Stimulated activated effector memory CD8-positive, alpha-beta T cell treated with anti-CD3 and anti-CD28 coated beads, Interleukin-12 subunit alpha, Interleukin-12 subunit beta, amount 100 ng/mL, for 72 hours (primary cell): ENCODE results near the gene PET100.
"Not testable (repeated sequence)": the region's sequence is repeated elsewhere in the genome, so short reads cannot be mapped to it uniquely, and the experiment has no call there.

Experiments used
- ATAC-seq: fragments of 150-1000 bp; cut with Tn5 transposase; 2 replicates; pipeline ENCODE4 v1.10.0; 2021
- DNase-seq, 2 donors: peaks; one replicate each; pipeline ENCODE4 v3.0.0; 2021 to 2022; ENCODE audit warnings: low spot score in 2 of 2
- H3K27ac Mint-ChIP-seq: one replicate; pipeline ENCODE4 v1.8.0; 2022; ENCODE audit warnings: mild to moderate bottlenecking, mixed read lengths
- H3K36me3 Mint-ChIP-seq: one replicate; pipeline ENCODE4 v1.8.0; 2022; ENCODE audit warnings: mild to moderate bottlenecking, mixed read lengths
- H3K4me1 Mint-ChIP-seq: one replicate; pipeline ENCODE4 v1.8.0; 2022; ENCODE audit warnings: mixed read lengths
- H3K4me3 Mint-ChIP-seq: one replicate; pipeline ENCODE4 v1.8.0; 2022; ENCODE audit warnings: mild to moderate bottlenecking, mixed read lengths
- H3K9me3 Mint-ChIP-seq: one replicate; pipeline ENCODE4 v1.8.0; 2022; ENCODE audit warnings: mixed read lengths

Gene PET100

DNA sequence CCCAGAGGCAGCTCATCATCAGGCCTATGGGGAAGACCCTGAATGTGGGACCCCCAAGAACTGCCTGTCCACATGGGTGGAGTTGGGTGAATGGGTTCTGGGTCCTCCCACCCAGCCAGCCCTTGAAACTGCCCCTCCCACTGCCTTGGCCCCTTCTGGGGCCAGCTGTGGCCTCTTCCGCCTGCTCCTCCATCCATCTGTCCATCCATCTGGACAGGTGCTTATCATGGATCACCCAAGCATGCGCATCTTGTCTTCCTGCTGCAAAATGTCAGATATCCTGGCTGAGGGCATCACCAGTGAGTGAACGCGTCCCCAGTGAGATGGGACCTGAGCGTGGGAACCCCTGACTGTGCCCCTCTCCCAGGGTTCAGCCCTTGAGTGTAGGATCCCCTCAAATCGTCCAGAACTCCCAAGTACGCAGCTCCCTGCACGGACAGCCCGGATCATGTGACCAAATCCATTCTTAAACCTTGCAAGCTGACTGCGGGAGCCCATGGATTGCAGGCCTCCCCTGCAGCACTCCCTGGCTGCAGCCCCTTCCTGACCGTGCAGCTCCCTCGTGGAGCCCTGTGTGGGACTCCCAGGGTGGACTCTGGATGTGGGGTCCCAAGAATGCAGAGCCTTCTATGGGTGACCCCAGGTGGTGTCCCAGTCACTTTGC, 9.3 kb downstream of the PET100 start:
- Mint-ChIP-seq H3K36me3 (peaks cover 55% of the 10 kb centered on the region), H3K9me3 (no peaks in the 10 kb centered on the region), H3K4me1 (peaks cover 42% of the 10 kb centered on the region), H3K27ac (peak overlapping the region; percentile 34), H3K4me3 (peak overlapping the region; percentile 26)
- no peak for DNase-seq
- no peak for ATAC-seq

DNA sequence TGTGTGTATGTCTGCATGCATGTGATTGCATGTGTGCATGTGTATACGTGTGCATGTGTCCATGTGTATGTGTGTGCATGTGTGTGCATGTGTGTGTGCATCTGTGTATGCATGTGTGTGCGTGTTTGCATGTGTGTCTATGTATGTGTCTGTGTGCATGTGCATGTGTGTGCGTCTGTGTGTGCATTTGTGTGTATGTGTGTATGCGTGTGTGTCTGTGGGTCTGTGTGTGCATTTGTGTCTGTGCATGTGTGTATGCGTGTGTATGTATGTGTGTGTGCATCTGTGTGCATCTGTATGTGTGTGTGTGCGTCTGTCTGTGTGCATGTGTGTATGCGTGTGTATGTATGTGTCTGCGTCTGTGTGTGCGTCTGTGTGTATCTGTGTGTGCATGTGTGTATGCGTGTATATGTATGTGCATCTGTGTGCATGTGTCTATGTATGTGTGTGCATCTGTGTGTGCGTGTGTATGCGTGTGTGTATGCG, 10.3 kb downstream of the PET100 start:
- Mint-ChIP-seq H3K4me1 (peaks cover 39% of the 10 kb centered on the region), H3K4me3 (no peak overlapping the region), H3K27ac (no peak overlapping the region), H3K36me3 (peaks cover 61% of the 10 kb centered on the region), H3K9me3 (no peaks in the 10 kb centered on the region)
- DNase-seq (no peak), ATAC-seq (no peak)

GRCh38 chr19:7640803-7641202, 11.2 kb downstream of the PET100 start:
- peaks cover 33% of the 10 kb centered on the region for H3K4me1 Mint-ChIP-seq
- no peak for ATAC-seq
- peaks cover 69% of the 10 kb centered on the region for H3K36me3 Mint-ChIP-seq
- no peak for DNase-seq
- H3K27ac Mint-ChIP-seq: no peak overlapping the region
- H3K9me3 Mint-ChIP-seq: no peaks in the 10 kb centered on the region
- H3K4me3 Mint-ChIP-seq: no peak overlapping the region

- no peak for DNase-seq
- Mint-ChIP-seq H3K9me3 (no peaks in the 10 kb centered on the region), H3K4me3 (no peak overlapping the region), H3K27ac (no peak overlapping the region), H3K36me3 (peaks cover 69% of the 10 kb centered on the region), H3K4me1 (peaks cover 29% of the 10 kb centered on the region)
- ATAC-seq: no peak
Observed at GRCh38 chr19:7641290-7642276, 12.0 kb downstream of the PET100 start.

- Mint-ChIP-seq H3K4me1 (peaks cover 28% of the 10 kb centered on the region), H3K27ac (no peak overlapping the region), H3K9me3 (no peaks in the 10 kb centered on the region), H3K4me3 (no peak overlapping the region), H3K36me3 (peaks cover 63% of the 10 kb centered on the region)
- ATAC-seq (no peak), DNase-seq (no peak)
Observed at GRCh38 chr19:7642295-7643030, 12.9 kb downstream of the PET100 start.

DNA sequence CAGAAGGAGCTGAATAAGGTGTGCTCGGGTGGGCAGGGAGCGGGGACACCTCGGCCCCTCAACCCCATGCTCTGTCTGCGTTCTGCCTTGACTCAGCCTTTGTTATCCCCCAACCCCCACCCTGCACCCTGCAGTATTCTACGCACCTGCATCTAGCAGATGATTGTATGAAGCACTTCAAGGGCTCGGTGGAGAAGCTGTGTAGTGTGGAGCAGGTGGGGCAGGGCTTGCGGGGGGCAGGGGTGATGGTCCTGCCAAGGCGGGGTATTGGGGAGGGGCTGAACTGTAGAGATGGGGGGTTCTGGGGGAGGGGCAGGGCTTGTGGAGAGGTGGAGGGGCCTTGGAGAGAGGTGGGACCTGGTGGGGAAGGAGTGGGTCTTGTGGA, 13.4 kb downstream of the PET100 start:
- DNase-seq (no peak), ATAC-seq (no peak)
- Mint-ChIP-seq H3K36me3 (peaks cover 67% of the 10 kb centered on the region), H3K9me3 (no peaks in the 10 kb centered on the region), H3K4me1 (peaks cover 23% of the 10 kb centered on the region), H3K4me3 (no peak overlapping the region), H3K27ac (peak overlapping the region; percentile 64)

DNA sequence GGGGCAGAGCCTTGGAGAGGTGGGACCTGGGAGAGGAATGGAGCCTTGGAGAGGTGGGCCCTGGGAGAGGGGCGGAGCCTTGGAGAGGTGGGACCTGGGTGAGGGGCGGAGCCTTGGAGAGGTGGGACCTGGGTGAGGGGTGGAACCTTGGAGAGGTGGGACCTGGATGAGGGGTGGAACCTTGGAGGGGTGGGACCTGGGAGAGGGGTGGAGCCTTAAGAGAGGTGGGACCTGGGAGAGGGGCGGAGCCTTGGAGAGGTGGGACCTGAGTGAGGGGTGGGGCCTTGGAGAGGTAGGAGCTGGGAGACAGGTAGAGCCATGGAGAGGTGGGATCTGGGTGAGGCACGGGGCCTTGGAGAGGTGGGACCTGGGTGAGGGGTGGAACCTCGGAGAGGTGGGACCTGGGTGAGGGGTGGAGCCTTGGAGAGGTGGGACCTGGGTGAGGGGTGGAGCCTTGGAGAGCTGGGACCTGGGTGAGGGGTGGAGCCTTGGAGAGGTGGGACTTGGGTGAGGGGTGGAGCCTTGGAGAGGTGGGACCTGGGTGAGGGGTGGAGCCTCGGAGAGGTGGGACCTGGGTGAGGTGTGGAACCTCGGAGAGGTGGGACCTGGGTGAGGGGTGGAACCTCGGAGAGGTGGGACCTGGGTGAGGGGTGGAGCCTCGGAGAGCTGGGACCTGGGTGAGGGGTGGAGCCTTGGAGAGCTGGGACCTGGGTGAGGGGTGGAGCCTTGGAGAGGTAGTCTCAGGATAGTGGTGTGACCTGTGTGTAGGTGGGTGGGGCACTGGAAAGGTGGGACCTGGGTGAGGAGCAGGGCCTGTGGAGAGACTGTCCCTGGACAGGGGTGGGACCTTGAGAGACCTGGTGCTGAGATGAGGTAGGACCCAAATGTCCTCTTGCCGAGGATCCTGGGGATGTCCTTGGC, 14.3 kb downstream of the PET100 start:
- ATAC-seq, H3K9me3 Mint-ChIP-seq, H3K4me3 Mint-ChIP-seq, DNase-seq: not testable (repeated sequence)
- H3K4me1 Mint-ChIP-seq: peaks cover 16% of the 10 kb centered on the region
- peaks cover 59% of the 10 kb centered on the region for H3K36me3 Mint-ChIP-seq
- peak overlapping the region; percentile 64 for H3K27ac Mint-ChIP-seq

- DNase-seq: no peak
- no peak overlapping the region for H3K4me3 Mint-ChIP-seq
- H3K27ac Mint-ChIP-seq: no peak overlapping the region
- H3K9me3 Mint-ChIP-seq: no peaks in the 10 kb centered on the region
- peaks cover 55% of the 10 kb centered on the region for H3K36me3 Mint-ChIP-seq
- H3K4me1 Mint-ChIP-seq: peaks cover 10% of the 10 kb centered on the region
- no peak for ATAC-seq
Observed at GRCh38 chr19:7644550-7644877, 14.9 kb downstream of the PET100 start.

- ATAC-seq (no peak), DNase-seq (no peak)
- H3K36me3 Mint-ChIP-seq: peaks cover 48% of the 10 kb centered on the region
- peak overlapping the region; percentile 11 for H3K27ac Mint-ChIP-seq
- H3K4me1 Mint-ChIP-seq: peaks cover 3% of the 10 kb centered on the region
- no peaks in the 10 kb centered on the region for H3K9me3 Mint-ChIP-seq
- H3K4me3 Mint-ChIP-seq: no peak overlapping the region
Observed at GRCh38 chr19:7645163-7645562, 15.6 kb downstream of the PET100 start.

GRCh38 chr19:7645656-7646425, 16.2 kb downstream of the PET100 start:
- DNase-seq: no peak
- peaks cover 43% of the 10 kb centered on the region for H3K36me3 Mint-ChIP-seq
- H3K4me3 Mint-ChIP-seq: no peak overlapping the region
- no peaks in the 10 kb centered on the region for H3K9me3 Mint-ChIP-seq
- peak; percentile 6 for ATAC-seq
- H3K4me1 Mint-ChIP-seq: no peaks in the 10 kb centered on the region
- H3K27ac Mint-ChIP-seq: peak overlapping the region; percentile 11

DNA sequence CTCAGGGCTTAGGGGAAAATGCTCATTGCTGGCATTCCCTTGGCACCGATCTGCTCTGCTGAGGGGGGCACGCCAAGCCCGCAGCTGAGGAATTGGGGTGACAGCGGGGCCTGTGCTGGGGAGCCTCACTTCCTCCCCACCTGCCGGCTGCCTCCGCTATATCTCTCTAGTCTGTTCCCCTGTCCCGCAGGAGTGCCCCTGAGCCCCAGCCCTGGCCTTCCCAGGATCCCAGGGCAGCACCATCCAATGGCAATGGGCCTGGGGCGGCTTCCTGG, 16.8 kb downstream of the PET100 start:
- ATAC-seq (no peak), DNase-seq (no peak)
- H3K27ac Mint-ChIP-seq: no peak overlapping the region
- H3K9me3 Mint-ChIP-seq: no peaks in the 10 kb centered on the region
- H3K36me3 Mint-ChIP-seq: peaks cover 38% of the 10 kb centered on the region
- H3K4me3 Mint-ChIP-seq: no peak overlapping the region
- no peaks in the 10 kb centered on the region for H3K4me1 Mint-ChIP-seq

DNA sequence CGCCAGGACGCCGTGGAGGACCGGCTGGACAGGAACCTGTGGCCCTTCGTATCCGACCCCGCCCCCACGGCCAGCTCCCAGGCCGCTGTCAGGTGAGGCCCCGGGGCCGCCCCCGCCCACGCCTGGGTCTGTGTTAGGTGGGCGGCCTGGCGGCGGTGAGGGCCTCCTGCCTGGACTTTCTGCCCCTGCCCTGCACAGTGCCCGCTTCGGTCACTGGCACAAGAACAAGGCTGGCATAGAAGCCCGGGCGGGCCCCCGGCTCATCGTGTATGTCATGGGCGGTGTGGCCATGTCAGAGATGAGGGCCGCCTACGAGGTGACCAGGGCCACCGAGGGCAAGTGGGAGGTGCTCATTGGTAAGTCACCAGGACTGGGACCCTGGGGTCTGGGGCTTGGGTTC, 17.6 kb downstream of the PET100 start:
- ATAC-seq: no peak
- Mint-ChIP-seq H3K36me3 (peaks cover 41% of the 10 kb centered on the region), H3K9me3 (no peaks in the 10 kb centered on the region), H3K4me1 (peaks cover 1% of the 10 kb centered on the region), H3K27ac (no peak overlapping the region), H3K4me3 (no peak overlapping the region)
- no peak for DNase-seq

DNA sequence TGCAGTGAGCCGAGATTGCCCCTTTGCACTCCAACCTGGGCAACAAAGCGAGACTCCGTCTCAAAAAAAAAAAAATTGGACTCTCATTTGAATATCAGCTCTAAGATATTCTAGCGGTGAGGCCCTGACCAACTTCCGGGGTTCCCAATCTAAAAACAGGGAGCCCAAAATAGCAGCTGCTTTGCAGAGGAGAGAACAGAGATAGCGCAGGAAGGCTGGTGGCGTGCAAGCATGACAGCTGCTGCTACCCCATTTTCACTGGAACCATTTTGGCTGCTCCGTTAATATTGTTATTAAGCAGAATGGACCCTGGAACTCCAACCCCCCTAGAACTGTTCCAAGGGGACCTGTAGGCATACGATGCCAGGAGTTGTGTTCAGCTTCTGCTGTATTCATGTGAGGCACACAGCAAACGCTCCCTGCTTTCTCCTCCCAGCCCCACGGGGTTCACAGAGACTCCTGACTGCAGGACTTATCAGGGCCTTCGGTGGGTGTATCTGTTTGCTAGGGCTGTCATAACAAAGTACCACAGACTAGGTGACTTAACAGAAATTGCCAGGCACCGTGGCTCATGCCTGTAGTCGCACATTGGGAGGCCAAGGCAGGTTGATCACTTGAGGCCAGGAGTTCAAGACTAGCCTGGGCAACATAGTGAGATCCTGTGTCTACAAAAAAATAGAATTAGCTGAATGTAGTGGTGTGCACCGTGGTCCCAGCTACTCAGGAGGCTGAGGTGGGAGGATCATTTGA, 18.8 kb downstream of the PET100 start:
- H3K4me1 Mint-ChIP-seq: peaks cover 12% of the 10 kb centered on the region
- no peaks in the 10 kb centered on the region for H3K9me3 Mint-ChIP-seq
- ATAC-seq (no peak), DNase-seq (no peak)
- H3K4me3 Mint-ChIP-seq: no peak overlapping the region
- no peak overlapping the region for H3K27ac Mint-ChIP-seq
- peaks cover 35% of the 10 kb centered on the region for H3K36me3 Mint-ChIP-seq

GRCh38 chr19:7650148-7650547, 20.6 kb downstream of the PET100 start:
- no peaks in the 10 kb centered on the region for H3K9me3 Mint-ChIP-seq
- no peak overlapping the region for H3K4me3 Mint-ChIP-seq
- no peak overlapping the region for H3K27ac Mint-ChIP-seq
- DNase-seq: no peak
- H3K36me3 Mint-ChIP-seq: peaks cover 19% of the 10 kb centered on the region
- ATAC-seq: no peak
- H3K4me1 Mint-ChIP-seq: peaks cover 12% of the 10 kb centered on the region
